Measurements from ENCODE around the gene TPBG. TPM values are rescaled to one million over a fixed set of nuclear protein-coding genes. Genes with fewer than 3 reads are reported as not detected.

The TPBG gene
- total and polyA plus RNA-seq, 2 of the 4 experiments (the other 2 are of a cell fraction): 19.7 to 71.7 TPM

DNA sequence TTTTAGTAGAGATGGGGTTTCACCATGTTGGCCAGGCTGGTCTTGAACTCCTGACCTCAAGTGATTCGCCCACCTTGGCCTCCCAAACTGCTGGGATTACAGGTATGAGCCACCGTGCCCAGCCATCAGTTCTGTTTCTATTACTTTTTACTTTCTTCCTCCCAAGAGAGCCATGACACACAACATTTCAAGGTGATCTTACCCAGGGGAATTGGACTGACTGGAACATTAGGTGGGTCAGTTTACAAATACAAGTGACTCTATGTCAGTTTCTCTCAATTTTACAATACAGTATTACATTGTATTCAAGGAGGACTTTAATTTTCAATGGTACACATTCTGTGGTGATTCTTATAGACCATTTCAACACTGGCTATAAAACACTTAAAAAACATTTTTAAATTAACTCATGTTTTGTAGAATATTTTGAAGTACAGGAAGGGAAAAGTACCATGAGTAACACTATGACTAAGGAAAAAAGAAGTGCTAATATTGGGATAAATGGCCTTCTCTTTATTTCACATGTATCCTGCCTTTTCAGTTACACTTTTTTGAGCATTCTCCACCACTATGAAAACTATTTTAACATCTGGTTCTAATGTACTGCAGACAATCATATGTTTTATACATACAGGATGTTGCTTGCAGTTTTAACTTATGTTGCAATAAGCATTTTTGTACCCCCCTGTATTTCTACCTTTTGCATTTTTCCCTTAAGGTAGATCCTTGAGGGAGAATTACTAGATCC, 8.4 kb downstream of the TPBG start:
- BruUV-seq (replicated peaks): no TSS peak
- Histone ChIP-seq H4K5ac (ENCODE audit: low read depth, low read length) (no peak overlapping the region), H2AK9ac (replicated peaks; ENCODE audit: low read depth, low read length, poor library complexity) (no peak overlapping the region), H3K18ac (ENCODE audit: low read depth, low read length) (peak overlapping the region; percentile 91), H2BK15ac (ENCODE audit: low read depth, low read length) (peak overlapping the region; percentile 56; the same call in 1 of the 3 replicates), H3K4me2 (ENCODE audit: low read depth, low read length) (peak overlapping the region; percentile 54; the same call in 1 of the 2 replicates), H3K4me1 (ENCODE audit: control insufficient read depth, insufficient read depth, low read length) (peaks cover 11% of the 10 kb centered on the region), H3K9ac (ENCODE audit: low read depth, low read length) (no peak overlapping the region), H2AK5ac (ENCODE audit: low read depth, low read length) (peak overlapping the region; percentile 33; the same call in 1 of the 2 replicates), H3K36me3 (ENCODE audit: control insufficient read depth, insufficient read depth, low read length) (no peaks in the 10 kb centered on the region; the same call in 1 of the 2 replicates), H3K79me1 (ENCODE audit: low read depth in 1 of 2, low read length in 2 of 2) (peaks cover 9 to 34% of the 10 kb centered on the region in 2 experiments), H3K27me3 (ENCODE audit: control insufficient read depth, insufficient read depth, low read length) (no peaks in the 10 kb centered on the region), H3K23ac (ENCODE audit: low read depth, low read length) (0 out of 2 replicates have a peak overlapping the region, but pooled peaks have one; percentile 75), H4K8ac (ENCODE audit: low read depth in 2 of 2, low read length in 2 of 2) (peak overlapping the region in 1 of 2 experiments; percentile 50; a peak in 2 of 4 replicates), H3K56ac (ENCODE audit: extremely low read depth, insufficient read depth, low read length) (no peak overlapping the region), H3K4ac (ENCODE audit: low read depth, low read length) (peak overlapping the region; percentile 76; the same call in 1 of the 2 replicates), H2AFZ (replicated peaks; ENCODE audit: low read length, poor library complexity) (no peak overlapping the region), H2BK20ac (ENCODE audit: low read depth, low read length) (peak overlapping the region; percentile 78; the same call in 1 of the 2 replicates), H3K9me3 (ENCODE audit: control insufficient read depth, insufficient read depth, low read length) (no peaks in the 10 kb centered on the region), H3K14ac (replicated peaks; ENCODE audit: low read depth, low read length) (peak overlapping the region; percentile 76; the same call in 1 of the 2 replicates), H3K27ac (ENCODE audit: insufficient read depth, low read length) (peak overlapping the region; percentile 22), H4K91ac (ENCODE audit: insufficient read depth, low read depth, low read length) (peak overlapping the region; percentile 58), H3K9me1 (ENCODE audit: insufficient read depth, low read length) (peaks cover 12% of the 10 kb centered on the region; the same call in 1 of the 2 replicates), H4K20me1 (ENCODE audit: insufficient read depth, low read length) (0 out of 2 replicates have a peak, but pooled peaks cover 4% of the 10 kb centered on the region), H2BK5ac (ENCODE audit: low read depth, low read length, poor library complexity, severe bottlenecking) (peak overlapping the region; percentile 92), H2BK120ac (ENCODE audit: low read depth, low read length) (peak overlapping the region; percentile 63; the same call in 1 of the 2 replicates), H3K4me3 (ENCODE audit: insufficient read depth, low read depth, low read length) (no peak overlapping the region)
- dilution Hi-C loops (cut with HindIII; ENCODE audit: low sequenced_read_pairs, unreplicated experiment) (no loop called here), intact Hi-C loops (cut with micrococcal nuclease) (no loop called here), in situ Hi-C loops (cut with MboI; ENCODE audit: low sequenced_read_pairs) (loop anchor here (25.0 kb wide), 1 partner anchor 690 kb away; the partner anchor contains the start of genes DOP1A and UBE3D)
- TF ChIP-seq NFE2L2 (IDR thresholded peaks at IDR 0.05; ENCODE audit: low read depth, low read length) (peak; percentile 38; the same call in 1 of the 2 replicates), CEBPB (IDR thresholded peaks at IDR 0.05; ENCODE audit: low read depth, low read length) (peak; percentile 55), MAZ (IDR thresholded peaks at IDR 0.05; ENCODE audit: borderline replicate concordance, low read depth, low read length) (no peak), CHD1 (IDR thresholded peaks at IDR 0.05; ENCODE audit: low read depth, low read length) (no peak), POLR2A (IDR thresholded peaks at IDR 0.05; ENCODE audit: low read depth, low read length) (no peak), MAFK (IDR thresholded peaks at IDR 0.05; ENCODE audit: low read depth, low read length) (no peak; the same call in 1 of the 2 replicates)
- CTCF ChIA-PET: interaction anchor here (0.5 kb wide), 1 partner anchor 11 kb away, joined by 3 read pairs; no protein-coding TSS in a partner anchor
- POLR2A ChIA-PET (ENCODE audit: unreplicated experiment): no interaction called here
- ATAC-seq (ENCODE audit: low read depth) (peak; percentile 27; the same call in 1 of the 2 replicates), DNase-seq (peak; percentile 72)
- WGBS, 2 experiments (ENCODE audit: extremely low coverage in 2 of 2, insufficient read length in 1 of 2): no CpG with 5 or more reads among the region's 2 CpGs
